NT2/D1 (cell line): Measurements from ENCODE around the gene DRD3.

Source experiments
- DNase-seq: peaks from one replicate; pipeline ENCODE4 v3.0.0-alpha.2; 2011; ENCODE audit warnings: low read depth, low spot score
- H3K27me3 ChIP-seq: 2 replicates; pipeline ENCODE4 v1.6.0; 2011; ENCODE audit warnings: mild to moderate bottlenecking; ENCODE audit not compliant: insufficient read length, insufficient read depth
- H3K36me3 ChIP-seq: 2 replicates; pipeline ENCODE4 v1.6.1; 2011; ENCODE audit warnings: mild to moderate bottlenecking, low read length, mixed read lengths; ENCODE audit not compliant: insufficient read depth, insufficient read length
- H3K4me1 ChIP-seq: 2 replicates; pipeline ENCODE4 v1.5.1; 2011; ENCODE audit not compliant: insufficient read depth, insufficient read length
- H3K4me3 ChIP-seq: 2 replicates; pipeline ENCODE4 v1.5.1; 2011; ENCODE audit warnings: low read depth; ENCODE audit not compliant: insufficient read length
- H3K9ac ChIP-seq: 2 replicates; pipeline ENCODE4 v1.6.0; 2011; ENCODE audit warnings: low read depth; ENCODE audit not compliant: insufficient read length
- H3K9me3 ChIP-seq: 2 replicates; pipeline ENCODE4 v1.5.1; 2011; ENCODE audit warnings: mild to moderate bottlenecking, low read length; ENCODE audit not compliant: insufficient read depth
- SUZ12 ChIP-seq: IDR thresholded peaks from 2 replicates; pipeline ENCODE4 v1.6.1; 2011; ENCODE audit not compliant: insufficient read length, insufficient read depth; ENCODE audit errors: extremely low read depth
- YY1 ChIP-seq: IDR thresholded peaks from 2 replicates; pipeline ENCODE4 v1.6.1; 2011; ENCODE audit not compliant: insufficient read length, insufficient read depth
- ZNF274 ChIP-seq: IDR thresholded peaks from 2 replicates; pipeline ENCODE4 v1.6.1; 2011; ENCODE audit warnings: mild to moderate bottlenecking, low read depth, low read length

The DRD3 gene

GRCh38 chr3:114092151-114093015 lies 86.5 kb downstream of the DRD3 start:
- DNase-seq, result no peak
- H3K9ac ChIP-seq, result no peak overlapping the region

GRCh38 chr3:114089675-114090074 lies 89.2 kb downstream of the DRD3 start:
- Histone ChIP-seq H3K9me3 (no peaks in the 10 kb centered on the region; the same call in 1 of the 2 replicates), H3K27me3 (no peaks in the 10 kb centered on the region), H3K4me3 (no peak overlapping the region), H3K36me3 (peaks cover 35% of the 10 kb centered on the region), H3K4me1 (no peaks in the 10 kb centered on the region), H3K9ac (no peak overlapping the region)
- no peak for DNase-seq
- TF ChIP-seq ZNF274, result no peak
- no peak for TF ChIP-seq SUZ12
- TF ChIP-seq YY1, result no peak

More at GRCh38 chr3:114092151-114093015, 86.5 kb downstream of the DRD3 start:
- H3K4me3 ChIP-seq, result no peak overlapping the region
- no peaks in the 10 kb centered on the region for H3K4me1 ChIP-seq
- no peaks in the 10 kb centered on the region for H3K27me3 ChIP-seq
- H3K9me3 ChIP-seq, result no peaks in the 10 kb centered on the region
- TF ChIP-seq ZNF274 (no peak), SUZ12 (no peak), YY1 (no peak)
- peaks cover 11% of the 10 kb centered on the region for H3K36me3 ChIP-seq

DNA sequence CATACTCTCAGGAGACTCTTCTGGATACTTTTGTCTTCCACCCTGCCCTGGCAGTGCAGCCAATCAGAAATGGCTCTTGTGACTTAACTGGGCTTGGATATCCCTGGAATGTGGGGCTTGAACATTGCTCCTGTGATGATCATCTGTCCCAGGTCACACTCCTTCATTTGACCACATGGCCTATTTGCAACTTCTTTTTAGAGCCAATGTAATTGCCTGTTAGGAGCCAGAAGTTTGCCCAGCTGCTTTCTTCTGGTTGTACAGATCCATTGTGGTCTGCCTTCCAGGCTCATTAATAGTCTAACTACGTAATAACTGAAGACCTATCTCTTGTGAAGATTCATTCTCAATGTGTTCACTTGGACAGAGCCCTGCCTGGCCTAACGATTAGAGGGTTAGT lies 92.5 kb downstream of the DRD3 start:
- H3K4me1 ChIP-seq, result no peaks in the 10 kb centered on the region
- no peak for DNase-seq
- no peak overlapping the region for H3K4me3 ChIP-seq
- peaks cover 64% of the 10 kb centered on the region for H3K36me3 ChIP-seq
- H3K9ac ChIP-seq, result no peak overlapping the region
- no peak for TF ChIP-seq ZNF274
- no peak for TF ChIP-seq SUZ12
- no peak for TF ChIP-seq YY1
- H3K9me3 ChIP-seq, result no peaks in the 10 kb centered on the region; the same call in 1 of the 2 replicates
- H3K27me3 ChIP-seq, result no peaks in the 10 kb centered on the region

DNA sequence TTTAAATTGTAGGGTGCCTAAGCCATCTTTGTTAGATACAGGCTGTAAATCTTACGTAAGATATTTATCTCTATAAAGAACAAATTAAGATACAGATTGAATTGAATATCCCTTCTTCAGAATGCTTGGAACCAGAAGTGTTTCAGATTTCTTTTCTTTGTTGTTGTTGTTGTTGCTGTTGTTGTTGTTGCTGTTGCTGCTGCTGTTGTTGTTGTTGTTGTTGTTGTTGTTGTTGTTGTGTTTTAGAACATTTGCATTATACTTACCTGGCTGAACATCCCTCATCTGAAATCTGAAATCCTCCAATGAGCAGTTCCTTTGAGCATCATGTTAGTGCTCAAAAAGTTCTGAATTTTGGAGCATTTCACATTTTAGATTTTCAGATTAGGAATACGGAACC lies 95.7 kb downstream of the DRD3 start:
- Histone ChIP-seq H3K9me3 (no peaks in the 10 kb centered on the region; the same call in 1 of the 2 replicates), H3K27me3 (no peaks in the 10 kb centered on the region), H3K4me1 (no peaks in the 10 kb centered on the region), H3K9ac (no peak overlapping the region), H3K36me3 (peaks cover 92% of the 10 kb centered on the region), H3K4me3 (no peak overlapping the region)
- DNase-seq, result no peak
- TF ChIP-seq YY1 (no peak), ZNF274 (no peak), SUZ12 (no peak)

DNA sequence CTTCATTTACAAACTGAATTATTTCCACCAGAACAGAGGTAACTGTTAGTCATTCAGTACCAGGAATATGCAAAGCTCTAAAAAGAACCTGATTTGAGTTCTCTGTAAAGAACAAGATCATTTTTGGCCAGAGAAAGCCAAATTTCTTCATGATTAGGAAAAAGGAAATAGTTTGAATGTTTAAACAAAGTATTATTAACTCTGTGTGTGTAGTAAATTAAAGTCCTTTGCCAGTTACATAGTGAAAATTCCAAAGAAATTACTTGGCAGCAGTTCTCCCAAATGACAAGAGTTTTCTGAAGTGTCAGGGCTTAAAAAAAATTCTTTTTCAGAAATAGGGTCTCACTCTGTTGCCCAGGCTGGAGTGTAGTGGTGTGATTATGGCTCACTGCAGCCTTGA lies 97.8 kb downstream of the DRD3 start:
- Histone ChIP-seq H3K9me3 (no peaks in the 10 kb centered on the region), H3K4me3 (no peak overlapping the region), H3K27me3 (no peaks in the 10 kb centered on the region), H3K9ac (no peak overlapping the region), H3K4me1 (no peaks in the 10 kb centered on the region), H3K36me3 (peaks cover 90% of the 10 kb centered on the region)
- TF ChIP-seq SUZ12, result no peak
- TF ChIP-seq YY1, result no peak
- no peak for TF ChIP-seq ZNF274
- DNase-seq, result no peak

DNA sequence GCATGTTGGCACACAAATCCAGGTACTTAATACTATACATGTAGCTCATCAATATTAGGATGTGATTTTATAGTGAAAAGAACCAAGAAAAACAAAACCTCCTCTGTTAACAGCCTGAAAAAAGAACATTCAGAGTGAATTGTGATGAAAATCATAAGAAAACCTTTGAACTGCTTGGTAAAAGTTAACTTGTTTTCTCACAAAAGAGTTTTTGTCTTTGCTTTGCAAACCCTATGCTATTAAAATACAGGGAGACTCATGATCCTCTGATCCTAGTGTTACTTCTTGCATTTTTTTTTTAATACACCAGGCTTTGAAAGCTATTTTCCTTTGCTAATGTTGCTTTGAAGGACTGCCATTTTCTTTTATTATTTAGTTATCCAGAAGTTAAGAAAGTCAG lies 98.7 kb downstream of the DRD3 start:
- H3K27me3 ChIP-seq, result no peaks in the 10 kb centered on the region
- no peak overlapping the region for H3K4me3 ChIP-seq
- H3K9ac ChIP-seq, result no peak overlapping the region
- H3K36me3 ChIP-seq, result peaks cover 91% of the 10 kb centered on the region
- no peak for TF ChIP-seq YY1
- no peak for TF ChIP-seq ZNF274
- TF ChIP-seq SUZ12, result no peak
- H3K9me3 ChIP-seq, result no peaks in the 10 kb centered on the region
- no peaks in the 10 kb centered on the region for H3K4me1 ChIP-seq
- no peak for DNase-seq

DNA sequence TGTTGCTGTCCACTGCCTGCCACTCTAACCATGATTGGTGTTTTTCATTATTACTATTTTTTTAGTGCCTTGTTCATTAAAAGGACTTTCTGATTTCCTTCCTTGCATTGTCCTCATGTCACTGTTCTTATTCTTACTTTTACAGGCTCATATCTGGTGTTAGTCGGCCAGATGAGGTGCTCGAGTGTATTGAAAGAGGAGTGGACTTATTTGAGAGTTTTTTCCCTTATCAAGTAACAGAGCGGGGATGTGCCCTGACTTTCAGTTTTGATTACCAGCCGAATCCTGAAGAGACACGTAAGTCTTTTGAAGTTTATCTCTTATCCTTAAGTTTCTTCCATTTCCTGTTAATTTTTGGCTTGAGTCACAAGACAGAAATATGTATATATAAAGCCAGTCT lies 99.1 kb downstream of the DRD3 start:
- no peak for TF ChIP-seq SUZ12
- no peak for TF ChIP-seq ZNF274
- TF ChIP-seq YY1, result no peak
- peaks cover 92% of the 10 kb centered on the region for H3K36me3 ChIP-seq
- DNase-seq, result no peak

More for the DNA sequence above, 99.1 kb downstream of the DRD3 start:
- H3K4me3 ChIP-seq, result no peak overlapping the region
- H3K9ac ChIP-seq, result no peak overlapping the region
- H3K4me1 ChIP-seq, result no peaks in the 10 kb centered on the region
- H3K27me3 ChIP-seq, result no peaks in the 10 kb centered on the region
- H3K9me3 ChIP-seq, result no peaks in the 10 kb centered on the region
